NCI-H1048 (cell line): ENCODE results near the gene MRPL38.

ENCODE experiments used
- DNase-seq: peaks from one replicate; lab custom pipeline; 2025; lab: John Stamatoyannopoulos, UW

Gene MRPL38

DNA sequence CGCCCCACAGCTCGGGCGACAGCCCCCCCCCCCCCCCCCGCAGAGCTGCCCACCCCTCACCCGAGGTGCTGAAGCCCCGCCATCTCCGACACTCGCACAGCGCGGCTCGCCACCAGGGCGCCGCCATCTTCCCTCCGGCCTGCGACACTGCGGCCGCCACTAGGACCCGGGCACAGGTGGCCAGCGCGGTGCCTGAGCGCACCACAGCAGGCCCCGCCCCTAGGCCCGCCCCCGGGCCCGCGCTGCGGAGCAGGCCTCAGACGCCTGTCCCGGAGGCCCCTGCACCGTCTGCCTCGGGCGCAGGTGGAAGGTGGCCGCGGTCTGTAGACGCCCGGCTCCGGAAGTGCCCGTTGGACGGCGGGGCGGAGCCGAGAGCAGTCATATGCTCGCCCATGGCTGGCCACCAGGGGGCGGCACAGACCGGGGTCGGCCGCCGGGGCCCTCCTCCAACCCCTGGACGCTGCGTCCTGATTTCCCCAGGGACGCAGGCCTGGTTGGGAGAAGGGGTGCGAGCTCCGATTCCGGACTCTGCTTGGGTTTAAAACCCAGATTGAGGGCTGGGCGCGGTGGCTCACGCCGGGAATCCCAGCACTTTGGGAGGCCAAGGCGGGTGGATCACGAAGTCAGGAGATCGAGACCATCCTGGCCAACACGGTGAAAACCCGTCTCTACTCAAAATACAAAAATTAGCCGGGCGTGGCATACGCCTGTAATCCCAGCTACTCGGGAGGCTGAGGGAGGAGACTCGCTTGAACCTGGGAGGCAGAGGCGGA, at the start of gene MRPL38:
Gene MRPL38, minus strand, starts transcription at position 136 of the 773 bp plus-strand sequence. Its CDS starts 9 bp downstream, at position 127.
- peak; percentile 91 for DNase-seq

- no peak for DNase-seq
Observed at GRCh38 chr17:75950855-75951554, 46.3 kb upstream of the MRPL38 start.

GRCh38 chr17:75950421-75950820, 45.7 kb upstream of the MRPL38 start:
- DNase-seq, result no peak

DNA sequence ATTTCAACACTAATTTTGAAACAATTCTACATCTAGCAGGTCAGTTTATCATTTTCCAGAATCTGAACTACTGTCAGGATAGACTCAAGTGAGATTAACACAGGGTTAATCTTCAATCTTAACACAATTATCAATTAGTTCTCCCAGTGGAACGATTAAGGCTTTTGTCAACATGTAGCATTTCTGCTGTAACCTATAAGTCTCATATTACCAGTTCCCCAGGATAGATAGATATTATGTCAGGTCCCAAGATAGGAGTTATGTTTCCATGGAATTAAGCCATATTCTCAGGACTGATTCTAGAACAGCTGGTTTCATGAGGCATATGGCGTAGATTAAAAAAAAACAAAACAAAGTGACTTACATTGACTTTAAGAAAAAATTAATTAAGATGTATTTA, 40.5 kb upstream of the MRPL38 start:
- no peak for DNase-seq

DNA sequence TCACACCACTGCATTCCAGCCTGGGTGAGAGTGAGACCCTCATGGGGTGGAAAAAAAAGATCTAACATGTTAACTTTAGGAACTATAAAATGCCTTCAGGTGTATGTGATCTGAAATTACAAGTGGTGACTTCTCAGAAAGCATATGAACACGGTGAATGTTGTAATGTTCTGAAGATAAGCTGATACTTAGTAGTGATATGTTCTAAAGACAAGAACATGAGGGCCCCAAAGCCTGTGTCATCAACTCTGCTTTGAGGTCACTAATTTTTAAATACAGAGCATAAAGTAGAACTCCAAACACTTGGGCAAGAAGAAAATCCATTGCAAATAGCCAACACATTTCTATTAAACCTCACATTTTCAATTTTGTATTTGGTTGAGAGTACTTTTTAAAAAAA, 38.8 kb upstream of the MRPL38 start:
- DNase-seq, result no peak

DNA sequence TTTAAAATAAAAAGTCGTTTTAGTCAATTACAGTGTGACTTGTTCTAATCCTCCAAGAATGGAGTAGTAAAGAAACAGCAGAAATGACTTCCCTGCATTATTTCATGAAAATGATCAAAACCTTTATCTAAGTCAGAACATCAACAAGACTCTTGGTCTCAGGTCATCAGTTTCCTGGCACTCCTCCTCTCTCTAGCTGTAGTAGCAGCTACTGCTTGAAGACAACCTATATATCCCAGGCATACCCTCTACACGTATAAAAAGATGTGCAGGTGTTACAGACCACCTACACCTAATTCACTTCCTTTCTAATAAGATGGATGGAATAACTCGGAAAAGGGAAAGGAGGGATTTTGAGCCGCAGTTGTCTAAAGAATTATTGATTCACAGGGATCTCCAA, 37.8 kb upstream of the MRPL38 start:
- no peak for DNase-seq

DNA sequence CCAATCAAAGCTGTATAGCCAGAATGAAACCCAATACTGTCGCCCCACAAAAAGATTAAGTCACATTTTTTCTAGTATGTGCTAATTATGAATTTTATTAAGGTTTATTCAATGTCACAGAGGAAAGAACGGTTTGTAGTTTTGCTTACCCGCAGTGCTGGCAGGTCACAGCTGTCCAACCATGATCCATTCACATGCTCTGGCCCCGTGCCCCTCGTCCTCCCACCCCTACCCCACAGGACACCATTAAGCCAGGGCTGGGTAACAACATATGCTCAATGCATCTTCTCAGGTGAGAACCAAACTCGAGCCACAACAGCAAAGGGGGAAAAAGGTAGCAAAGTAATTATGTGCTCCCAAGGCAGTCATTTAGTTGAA, 36.7 kb upstream of the MRPL38 start:
- DNase-seq, result no peak

- peak; percentile 90 for DNase-seq
Observed at GRCh38 chr17:75940727-75941441, 36.2 kb upstream of the MRPL38 start, which contains the start of gene FBF1. Gene FBF1 (minus strand): TSS chr17:75941042. CDS start chr17:75938149, 2,893 bp downstream.

GRCh38 chr17:75937652-75938051, 33.0 kb upstream of the MRPL38 start:
- DNase-seq, result no peak

- DNase-seq, result no peak
Observed at GRCh38 chr17:75933808-75934207, 29.1 kb upstream of the MRPL38 start.

- no peak for DNase-seq
Observed at GRCh38 chr17:75932852-75933251, 28.2 kb upstream of the MRPL38 start.

GRCh38 chr17:75931062-75931461, 26.4 kb upstream of the MRPL38 start:
- DNase-seq, result no peak

DNA sequence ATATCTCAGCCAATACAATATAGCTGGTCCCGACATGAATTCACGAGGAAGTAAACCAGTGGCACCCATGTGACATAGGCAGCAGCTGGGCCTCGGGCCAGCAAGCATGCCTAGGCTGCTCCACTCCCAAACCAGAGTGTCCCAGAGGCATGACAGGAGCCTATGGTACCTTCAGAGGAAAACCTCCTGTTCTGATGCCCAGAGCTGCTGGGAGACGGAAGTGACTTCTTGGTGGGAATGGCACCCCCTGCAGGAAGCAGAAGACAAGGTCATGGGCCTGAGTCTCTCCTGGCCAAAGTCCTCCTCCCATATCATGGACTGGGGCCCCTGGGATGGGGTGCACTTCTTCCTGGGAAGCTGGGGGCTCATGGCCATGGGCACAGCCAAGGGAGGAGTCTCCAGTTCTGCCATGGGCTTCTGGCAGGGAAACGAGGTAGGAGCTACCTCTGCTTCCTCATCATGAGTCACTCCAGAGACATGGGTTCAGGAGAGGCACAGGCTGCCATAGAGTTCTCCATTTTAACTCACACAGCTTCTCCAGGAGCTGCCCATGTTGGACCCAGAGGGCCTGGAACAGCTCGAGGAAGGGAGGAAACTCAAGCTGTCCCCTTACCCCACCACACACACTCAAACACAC, 22.7 kb upstream of the MRPL38 start:
- DNase-seq, result no peak

DNA sequence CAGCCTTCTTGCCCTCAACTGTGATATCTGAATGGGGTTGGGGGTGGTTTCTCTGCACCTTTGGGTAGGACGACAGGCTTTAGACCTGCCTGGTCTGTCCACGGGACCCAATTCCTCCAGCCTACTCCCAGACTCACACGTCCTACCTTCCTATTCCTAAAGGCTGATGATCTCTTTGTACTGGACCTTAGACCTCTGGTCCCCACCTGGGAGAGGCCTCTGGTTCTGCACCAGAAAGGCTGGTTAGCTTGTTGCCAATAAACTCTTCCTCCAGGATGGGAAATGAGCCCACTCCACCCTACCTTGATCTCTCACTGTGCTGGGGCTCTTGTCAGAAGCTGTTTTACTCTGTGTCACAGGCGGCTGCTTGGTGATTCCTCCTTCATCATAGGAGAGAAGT, 21.8 kb upstream of the MRPL38 start:
- no peak for DNase-seq

GRCh38 chr17:75925912-75926311, 21.2 kb upstream of the MRPL38 start:
- no peak for DNase-seq

- no peak for DNase-seq
Observed at GRCh38 chr17:75925103-75925502, 20.4 kb upstream of the MRPL38 start.

DNA sequence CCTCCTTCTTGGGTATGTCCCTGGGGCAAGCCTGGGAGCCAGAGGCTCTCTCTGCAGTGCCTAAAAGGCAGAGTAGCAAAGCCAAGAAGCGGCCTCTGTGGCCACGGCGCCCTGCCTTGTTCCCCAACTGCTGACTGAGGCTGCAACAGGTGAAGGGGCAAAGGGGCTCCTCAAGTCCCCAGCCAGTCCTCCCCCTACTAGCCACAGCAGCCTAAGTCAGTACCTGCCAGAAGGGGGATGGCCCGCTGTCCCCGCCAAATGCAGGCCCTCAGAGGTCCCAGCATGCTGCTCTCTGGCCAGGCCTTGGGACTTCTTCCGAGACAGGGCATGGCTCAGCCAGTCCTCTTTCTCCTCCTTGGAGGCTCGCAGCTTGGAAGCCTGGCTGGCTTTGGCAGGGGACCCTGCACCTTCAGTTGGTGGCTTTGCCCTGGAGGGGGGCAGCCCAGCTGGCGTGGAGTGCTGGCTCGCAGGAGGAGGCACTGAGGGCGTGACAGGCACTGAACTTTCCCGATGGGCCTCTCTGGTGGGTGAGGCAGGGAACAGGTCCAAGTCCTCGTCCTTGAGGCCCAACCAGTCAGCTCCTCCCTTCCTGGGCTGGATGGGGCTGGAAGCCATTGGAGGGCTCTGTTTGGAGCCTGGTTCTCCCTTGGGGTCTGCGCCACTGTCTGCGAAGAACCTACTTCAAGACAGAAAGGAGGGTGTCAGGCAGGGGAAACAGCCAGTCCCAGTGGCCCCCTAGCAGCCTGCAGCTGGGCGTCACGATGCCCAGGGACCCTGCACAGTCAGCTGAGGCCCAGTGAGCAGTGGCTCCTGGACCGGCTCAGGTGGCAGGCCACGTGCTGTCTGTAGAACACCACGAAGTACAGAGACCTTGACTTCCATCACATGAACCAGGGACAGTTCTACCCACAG, 18.5 kb upstream of the MRPL38 start:
- DNase-seq, result no peak

GRCh38 chr17:75922173-75922961, 17.7 kb upstream of the MRPL38 start:
- DNase-seq, result no peak

DNA sequence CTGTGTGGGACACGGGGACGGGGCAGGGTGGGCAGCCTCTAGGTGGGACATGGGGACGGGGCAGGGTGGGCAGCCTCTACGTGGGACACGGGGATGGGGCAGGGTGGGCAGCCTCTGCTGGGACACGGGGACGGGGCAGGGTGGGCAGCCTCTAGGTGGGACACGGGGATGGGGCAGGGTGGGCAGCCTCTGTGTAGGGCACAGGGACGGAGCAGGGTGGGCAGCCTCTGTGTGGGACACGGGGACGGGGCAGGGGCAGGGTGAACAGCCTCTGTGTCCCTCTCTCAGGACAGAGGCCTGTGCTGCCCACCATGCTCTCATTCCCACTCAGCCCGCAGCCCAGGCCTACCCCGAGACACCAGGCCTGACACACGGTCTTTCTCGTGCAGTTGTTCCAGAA, 16.9 kb upstream of the MRPL38 start:
- DNase-seq, result no peak

GRCh38 chr17:75920045-75920560, 15.4 kb upstream of the MRPL38 start:
- no peak for DNase-seq
